Activated CD8-positive, alpha-beta memory T cell treated with anti-CD3 and anti-CD28 coated beads for 36 hours (primary cell): Measurements from ENCODE around the gene LGALSL. TPM values are rescaled to one million over a fixed set of nuclear protein-coding genes. Genes with fewer than 3 reads are reported as not detected.

Experiments used
- CTCF ChIA-PET: fragments of 350-600 bp; sonication (Branson Sonifier 250); formaldehyde crosslinking; loops from one replicate; lab custom pipeline; 2021; ENCODE audit warnings: antibody characterized with exemption; lab: Charles Lee
- POLR2A ChIA-PET: fragments of 350-600 bp; sonication (Branson Sonifier 250); formaldehyde crosslinking; loops from one replicate; lab custom pipeline; 2021; ENCODE audit warnings: antibody characterized with exemption; lab: Charles Lee
- total RNA-seq, 2 experiments: library from RNA; stranded (reverse); gene quantifications; one replicate each; pipeline ENCODE4 v1.2.3, GENCODE V29; 2021

The LGALSL gene
- total RNA-seq, 2 experiments from 2014 or later, result 0.76 to 1.4 TPM

DNA sequence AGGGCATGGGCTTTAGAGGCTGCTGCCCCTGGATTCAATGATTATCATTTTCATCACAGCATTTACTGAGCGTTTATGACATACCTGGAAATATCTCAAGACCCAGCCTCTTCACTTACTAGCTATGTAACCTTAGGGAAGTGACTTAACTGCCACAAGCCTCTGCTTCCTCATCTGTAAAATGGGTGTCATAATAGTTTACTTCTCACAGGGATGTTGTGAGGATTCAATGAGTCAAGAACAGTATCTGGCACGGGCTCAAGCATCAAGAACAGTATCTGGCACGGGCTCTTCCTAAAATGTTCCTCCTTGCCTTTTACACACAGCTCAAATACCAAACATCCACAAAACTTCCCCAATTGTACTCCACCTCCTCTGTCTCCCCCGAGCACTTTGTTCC, 31.4 kb downstream of the LGALSL start:
- CTCF ChIA-PET, result interaction anchor here (1.9 to 2.4 kb wide), 2 partner anchors 13 to 154 kb away, joined by 5 to 9 read pairs; no protein-coding TSS in a partner anchor
- POLR2A ChIA-PET, result no interaction called here

DNA sequence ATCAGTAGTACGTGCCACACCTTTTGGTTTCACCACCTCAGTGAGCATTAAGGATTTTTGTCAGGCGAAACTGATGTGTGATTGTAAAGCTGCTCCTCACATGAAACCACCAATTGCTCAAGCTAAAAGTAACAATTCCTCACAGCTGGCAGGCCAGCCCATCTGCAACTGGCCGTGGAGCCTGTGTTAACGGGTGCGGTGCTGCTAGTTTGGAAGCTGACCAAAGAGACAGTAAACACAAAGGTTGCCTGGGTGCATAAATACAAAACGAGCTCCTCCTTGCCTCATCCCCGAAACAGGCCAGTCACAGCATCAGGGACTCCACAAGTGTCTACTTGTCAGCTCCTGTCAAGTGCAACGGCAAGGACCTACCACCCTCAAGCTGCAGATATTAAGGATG, 32.0 kb downstream of the LGALSL start:
- ChIA-PET POLR2A (no interaction called here), CTCF (interaction anchor here (1.9 to 2.4 kb wide), 2 partner anchors 12 to 155 kb away, joined by 5 to 9 read pairs; no protein-coding TSS in a partner anchor)

DNA sequence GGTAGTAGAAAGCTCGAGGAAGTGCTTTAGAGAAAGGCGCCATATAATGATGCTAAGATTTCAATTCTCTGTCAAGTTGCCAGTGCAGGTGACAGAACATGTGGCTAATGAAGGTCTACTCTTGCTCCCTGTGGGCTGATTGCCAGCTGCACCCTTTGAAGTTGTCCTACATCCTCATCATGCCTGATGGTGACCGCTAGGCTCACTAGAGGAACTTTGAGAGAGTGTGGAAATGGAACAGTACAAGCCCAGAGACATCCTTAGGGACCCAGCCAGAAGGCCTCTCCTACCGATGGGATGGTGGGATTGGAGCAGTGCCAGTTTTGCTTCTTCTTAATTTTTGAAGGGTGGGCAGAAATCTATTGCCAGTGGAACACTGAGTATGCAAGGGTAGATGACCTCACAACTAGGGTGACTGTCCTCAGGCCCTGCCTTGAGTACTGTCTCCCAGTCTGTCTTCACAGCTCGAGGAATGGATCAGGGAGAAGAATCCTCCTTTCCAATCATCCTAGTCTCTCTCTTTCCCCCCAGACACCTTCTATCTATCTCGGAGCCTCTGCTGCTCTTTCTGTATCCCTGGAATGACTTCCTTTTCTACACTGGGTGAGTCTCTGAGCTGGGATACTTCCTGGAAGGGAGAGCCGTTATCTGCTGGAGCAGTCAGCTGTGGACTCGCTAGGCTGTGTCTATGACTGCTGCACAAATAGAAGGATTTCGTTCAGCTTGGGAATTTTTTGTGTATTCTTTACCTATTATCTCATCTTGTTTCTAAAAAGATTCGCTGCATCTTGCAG, 33.5 kb downstream of the LGALSL start:
- CTCF ChIA-PET, result interaction anchor here (0.6 to 4.4 kb wide), 19 partner anchors 8 to 439 kb away, joined by 3 to 87 read pairs (median 4); no protein-coding TSS in a partner anchor
- POLR2A ChIA-PET, result no interaction called here

DNA sequence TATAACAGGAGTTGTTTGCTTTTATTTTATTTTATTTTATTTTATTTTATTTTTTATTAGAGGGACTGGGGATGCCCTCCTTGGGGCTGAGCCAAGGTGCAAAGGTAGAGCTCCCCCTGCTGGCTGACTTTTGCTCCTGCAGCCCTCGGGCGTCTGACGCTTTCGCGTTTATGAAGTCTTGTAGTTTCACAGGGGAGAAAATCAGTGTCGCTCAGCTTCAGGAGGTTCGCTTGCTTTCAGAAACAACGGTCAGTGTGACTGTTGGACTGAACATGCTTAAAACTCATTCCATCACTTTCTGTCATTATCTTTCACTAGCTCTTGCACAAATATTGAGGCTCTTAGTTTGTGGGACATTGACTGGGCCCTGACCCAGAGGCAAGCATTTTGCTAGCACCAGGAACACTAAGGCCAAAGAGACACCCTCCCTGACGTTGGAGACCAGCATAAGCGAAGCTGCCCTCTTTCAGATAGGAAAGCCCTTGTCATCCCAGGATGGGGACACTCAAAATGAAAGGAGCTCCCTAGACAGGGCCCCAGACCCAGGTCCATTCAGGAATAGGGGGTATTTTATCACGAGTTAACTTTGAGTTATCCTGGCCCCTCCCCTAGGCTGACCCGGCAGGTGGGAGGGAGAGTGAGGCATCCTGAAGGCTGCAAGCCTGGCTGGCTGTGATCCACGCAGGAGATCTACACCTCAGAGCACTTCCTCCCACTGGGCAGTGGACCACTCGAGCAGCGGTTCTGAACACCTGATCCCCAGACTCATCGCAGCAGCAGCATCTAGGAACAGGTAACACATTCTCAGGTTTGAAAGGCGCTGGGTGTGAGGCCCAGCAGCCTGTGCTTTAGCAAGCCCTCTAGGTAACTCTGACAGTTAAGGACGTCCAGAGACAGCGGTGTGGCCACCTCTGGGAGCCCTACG, 34.4 kb downstream of the LGALSL start:
- ChIA-PET POLR2A (interaction anchor here (0.5 to 0.6 kb wide), 2 partner anchors 73 to 126 kb away, joined by 3 read pairs; no protein-coding TSS in a partner anchor), CTCF (interaction anchor here (0.6 to 4.4 kb wide), 19 partner anchors 8 to 440 kb away, joined by 3 to 87 read pairs (median 4); no protein-coding TSS in a partner anchor)

DNA sequence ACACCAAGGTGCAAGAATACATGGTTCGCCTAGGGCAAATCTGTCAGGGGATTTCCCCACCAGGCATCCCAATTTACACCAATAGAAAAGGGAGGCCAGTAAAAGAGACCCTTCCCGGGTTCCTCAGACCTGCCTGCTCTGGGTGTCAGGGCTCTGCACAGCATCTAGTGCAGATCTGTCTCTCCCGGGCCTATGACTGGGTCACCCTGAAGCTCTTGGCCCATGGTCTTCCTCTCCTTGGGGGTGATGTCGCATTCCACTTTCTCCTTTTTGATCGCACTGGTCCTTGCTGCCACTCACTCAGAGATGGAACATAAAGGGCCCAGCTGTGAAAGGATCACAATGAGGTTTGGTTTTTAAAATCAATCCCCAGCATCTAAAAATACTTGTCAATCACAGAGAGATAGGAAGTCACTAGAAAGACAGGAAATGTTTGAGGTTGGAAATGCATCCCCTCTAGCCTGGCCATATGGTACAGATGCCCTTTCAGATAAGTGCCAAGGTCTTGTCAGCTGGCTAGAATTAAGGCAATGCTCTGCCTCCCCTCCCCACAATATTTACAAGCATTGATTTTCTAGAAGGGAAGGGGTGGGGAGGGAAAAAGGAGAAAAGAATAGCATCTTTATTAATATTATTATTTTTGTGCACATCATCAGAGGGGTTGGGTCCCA, 35.3 kb downstream of the LGALSL start:
- POLR2A ChIA-PET, result interaction anchor here (0.5 kb wide), 1 partner anchor 125 kb away, joined by 3 read pairs; no protein-coding TSS in a partner anchor
- CTCF ChIA-PET, result interaction anchor here (0.6 to 4.4 kb wide), 2 partner anchors 69 to 159 kb away, joined by 3 to 87 read pairs; no protein-coding TSS in a partner anchor

DNA sequence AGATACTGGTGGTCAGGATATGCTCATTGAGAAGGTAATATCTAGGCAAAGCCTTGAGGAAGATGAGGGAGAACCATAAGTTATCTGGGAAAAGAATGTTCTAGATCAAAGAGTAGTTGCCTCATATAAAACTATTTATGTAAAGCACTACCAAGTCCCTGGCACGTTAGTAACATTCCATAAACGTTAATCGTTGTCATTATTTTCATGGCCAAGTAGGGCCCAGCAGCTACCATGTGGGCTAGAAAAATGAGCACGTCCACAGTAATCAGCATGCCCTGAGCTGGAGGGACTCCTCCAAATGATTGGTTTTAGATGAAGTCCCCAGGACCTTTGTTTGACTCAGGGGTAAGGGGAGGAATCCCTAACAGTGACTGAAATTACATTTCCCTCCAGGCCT, 37.5 kb downstream of the LGALSL start:
- ChIA-PET POLR2A (no interaction called here), CTCF (no interaction called here)

DNA sequence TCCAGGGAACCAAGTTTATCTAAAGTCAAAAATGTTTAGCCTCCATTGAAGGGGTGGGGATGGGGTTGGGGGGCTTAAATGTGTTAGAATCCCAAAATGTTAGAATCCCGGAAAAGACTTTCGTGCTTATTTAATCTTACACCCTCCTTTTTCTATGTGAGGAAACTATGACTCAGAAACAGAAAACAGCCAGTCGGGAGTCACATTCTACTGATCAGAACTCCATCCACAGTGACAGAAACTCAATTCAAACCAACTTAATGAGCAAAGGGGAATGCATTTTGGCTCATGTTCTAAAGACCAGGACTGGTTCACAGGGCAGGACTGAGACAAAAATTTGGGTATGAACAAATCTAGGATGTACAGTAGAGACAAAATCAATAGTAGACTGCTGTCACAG, 38.3 kb downstream of the LGALSL start:
- ChIA-PET CTCF (no interaction called here), POLR2A (no interaction called here)

DNA sequence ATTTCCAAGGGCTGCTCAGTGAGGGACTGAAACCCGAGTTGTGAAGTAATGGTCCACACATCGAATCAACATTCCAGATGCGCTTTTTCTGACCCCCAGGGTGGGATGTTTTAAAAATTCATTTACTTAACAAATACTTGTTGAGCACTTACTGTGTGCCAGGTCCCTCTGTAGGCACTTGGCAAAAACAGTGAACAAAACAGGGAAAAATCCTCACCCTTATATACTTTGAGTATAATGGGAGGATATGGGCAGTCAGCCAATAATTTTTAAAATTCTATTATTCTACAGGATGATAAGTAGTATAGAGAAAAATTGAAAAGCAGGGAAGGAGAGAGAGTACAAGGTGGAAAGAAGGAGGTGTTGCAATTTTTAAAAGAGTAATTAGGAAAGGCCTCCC, 38.9 kb downstream of the LGALSL start:
- POLR2A ChIA-PET, result no interaction called here
- CTCF ChIA-PET, result no interaction called here

DNA sequence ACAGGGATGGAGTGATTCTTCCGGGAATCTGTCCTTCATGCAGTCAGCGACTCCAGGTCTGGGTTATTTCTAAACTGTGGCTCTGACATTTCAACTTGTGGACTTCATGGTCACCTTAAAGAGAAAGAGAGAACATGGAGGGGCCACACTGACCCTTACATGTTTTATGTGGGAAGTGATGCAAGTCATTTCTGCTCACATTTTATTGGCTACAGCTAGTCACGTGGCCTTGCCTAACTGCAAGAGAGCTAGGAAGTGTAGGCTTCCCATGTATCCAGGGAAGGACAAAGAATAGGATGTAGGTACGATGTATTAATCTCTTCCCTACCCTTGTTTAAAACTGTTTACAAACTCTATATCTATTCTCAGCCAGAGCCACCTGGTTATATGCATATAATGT, 39.8 kb downstream of the LGALSL start:
- ChIA-PET CTCF (interaction anchor here (1.0 to 1.4 kb wide), 2 partner anchors 163 to 165 kb away, joined by 3 to 4 read pairs; no protein-coding TSS in a partner anchor), POLR2A (no interaction called here)

DNA sequence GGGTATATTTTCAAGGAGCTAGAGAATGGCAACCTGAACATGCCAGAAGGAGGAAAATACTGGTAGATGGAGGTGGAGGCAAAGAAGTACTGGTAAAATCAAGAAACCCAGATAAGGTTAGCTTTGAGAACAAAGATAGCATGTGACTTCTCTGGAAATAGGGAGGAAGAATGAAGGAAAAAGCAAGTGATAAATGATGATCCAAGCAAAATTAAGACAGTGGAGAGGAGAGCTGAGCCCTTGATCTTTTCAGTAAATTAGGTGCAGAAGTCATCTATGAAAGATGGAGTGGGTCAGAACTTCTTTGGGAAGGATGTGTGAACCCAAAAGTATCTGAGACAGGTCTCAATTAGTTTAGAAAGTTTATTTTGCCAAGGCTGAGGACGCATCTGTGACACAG, 44.5 kb downstream of the LGALSL start:
- ChIA-PET POLR2A (no interaction called here), CTCF (interaction anchor here (1.1 to 1.8 kb wide), 2 partner anchors 11 to 13 kb away, joined by 5 to 9 read pairs; no protein-coding TSS in a partner anchor)

DNA sequence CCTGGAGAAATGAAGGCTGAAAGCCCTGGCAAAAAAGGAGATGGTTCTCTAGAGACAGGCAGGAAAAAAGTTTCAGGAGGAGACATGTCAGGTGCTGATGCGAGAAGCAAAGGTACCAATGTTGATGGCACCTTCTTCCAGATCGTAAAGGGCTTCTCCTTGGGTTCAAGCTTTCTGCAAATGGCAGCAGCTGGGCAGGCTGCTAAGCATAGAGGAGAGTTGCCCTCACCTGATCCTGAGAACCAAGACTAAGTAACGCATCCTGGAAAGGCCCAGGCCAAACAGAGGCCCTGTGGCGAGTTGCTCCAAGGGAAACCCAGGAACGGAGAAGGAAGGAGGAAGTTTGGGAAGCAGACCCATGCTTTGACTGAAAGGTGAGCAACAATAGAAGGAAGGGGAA, 46.6 kb downstream of the LGALSL start:
- POLR2A ChIA-PET, result no interaction called here

DNA sequence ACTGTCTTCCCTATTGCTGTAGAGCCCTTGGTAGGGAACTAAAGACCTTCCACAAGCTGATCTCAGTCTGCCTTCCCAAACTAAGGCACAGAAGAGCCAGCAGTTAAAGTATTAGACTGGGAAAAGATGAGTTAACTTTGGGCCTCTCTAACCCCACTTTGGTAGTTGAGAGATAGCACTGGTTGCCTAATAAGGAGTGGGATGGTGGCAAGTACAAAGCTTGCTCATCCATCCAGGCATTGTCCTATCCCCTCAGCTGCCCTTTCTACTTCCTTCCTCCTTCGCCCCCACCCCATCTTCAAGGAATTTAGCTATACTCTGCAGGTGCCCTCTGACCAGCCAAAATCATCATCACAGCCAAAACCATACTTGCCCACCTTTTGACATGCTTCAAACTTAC, 48.0 kb downstream of the LGALSL start:
- ChIA-PET CTCF (interaction anchor here (0.6 to 1.7 kb wide), 3 partner anchors 14 to 489 kb away, joined by 3 to 8 read pairs (median 3); no protein-coding TSS in a partner anchor), POLR2A (no interaction called here)

More for the DNA sequence above, 46.6 kb downstream of the LGALSL start:
- CTCF ChIA-PET, result interaction anchor here (0.9 kb wide), 1 partner anchor 13 kb away, joined by 5 read pairs; no protein-coding TSS in a partner anchor

DNA sequence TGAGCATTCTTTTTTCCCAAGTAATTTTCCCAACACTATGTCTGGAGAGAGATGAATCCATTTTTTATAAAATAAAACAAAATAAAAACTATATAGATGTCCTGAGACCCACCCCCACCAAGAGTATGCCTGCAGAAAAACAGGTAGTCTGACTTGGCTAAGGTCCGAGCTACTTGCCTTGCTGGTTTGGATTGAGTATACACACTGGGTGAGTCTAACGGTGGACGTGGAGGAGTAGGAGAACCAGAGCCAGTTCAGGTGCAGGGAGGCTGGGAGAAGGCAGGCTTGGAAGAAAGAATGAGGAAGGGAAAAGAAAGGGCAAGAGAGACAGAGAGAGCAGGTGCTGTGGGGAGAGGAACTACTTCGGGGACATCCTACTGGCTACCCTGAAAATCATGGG, 48.9 kb downstream of the LGALSL start:
- ChIA-PET CTCF (no interaction called here), POLR2A (no interaction called here)

DNA sequence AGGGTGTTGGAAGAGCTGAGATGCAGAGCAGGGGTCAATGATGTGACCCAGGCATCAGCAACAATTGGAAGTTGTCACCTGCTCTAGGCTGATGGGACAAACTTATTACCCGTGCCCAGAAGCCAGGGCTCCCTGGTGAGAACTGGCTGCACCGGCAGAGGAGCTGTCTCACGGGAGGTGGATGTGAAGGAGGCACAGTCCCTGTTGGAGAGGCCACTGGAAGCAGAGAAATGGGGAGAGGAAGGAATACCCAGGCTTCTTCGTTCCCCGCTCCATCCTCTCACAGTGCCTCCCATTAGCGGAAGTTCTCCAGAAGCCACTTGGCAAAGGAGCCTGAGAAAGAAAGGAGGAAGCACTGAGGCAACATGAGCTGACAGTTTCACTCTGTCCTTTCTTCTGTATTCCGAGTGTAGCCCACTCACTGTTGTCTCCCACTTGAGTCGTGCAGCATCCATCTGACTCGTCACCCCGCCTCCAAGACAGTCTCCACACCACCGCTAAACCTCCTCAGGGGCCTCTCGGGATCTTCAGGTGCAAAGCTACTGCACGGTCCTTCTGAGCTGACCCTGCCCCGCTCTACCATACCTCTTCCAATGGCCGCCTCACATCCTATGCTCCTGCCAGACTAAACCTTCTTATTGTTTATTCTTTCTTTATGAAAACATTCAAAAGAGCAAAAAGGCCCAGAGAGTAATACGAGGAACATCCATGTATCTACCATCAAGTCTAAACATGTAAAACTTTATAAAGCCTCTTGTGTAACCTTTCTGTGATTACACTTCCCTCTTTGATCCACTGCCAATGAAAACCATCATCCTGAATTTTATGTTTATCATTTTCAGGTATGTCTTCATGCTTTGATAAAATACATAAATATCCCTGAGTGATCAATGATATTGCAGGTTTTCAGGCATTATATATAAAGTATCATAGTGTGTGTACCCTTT, 51.1 kb downstream of the LGALSL start:
- ChIA-PET CTCF (interaction anchor here (0.9 kb wide), 1 partner anchor 18 kb away, joined by 3 read pairs; no protein-coding TSS in a partner anchor), POLR2A (no interaction called here)

DNA sequence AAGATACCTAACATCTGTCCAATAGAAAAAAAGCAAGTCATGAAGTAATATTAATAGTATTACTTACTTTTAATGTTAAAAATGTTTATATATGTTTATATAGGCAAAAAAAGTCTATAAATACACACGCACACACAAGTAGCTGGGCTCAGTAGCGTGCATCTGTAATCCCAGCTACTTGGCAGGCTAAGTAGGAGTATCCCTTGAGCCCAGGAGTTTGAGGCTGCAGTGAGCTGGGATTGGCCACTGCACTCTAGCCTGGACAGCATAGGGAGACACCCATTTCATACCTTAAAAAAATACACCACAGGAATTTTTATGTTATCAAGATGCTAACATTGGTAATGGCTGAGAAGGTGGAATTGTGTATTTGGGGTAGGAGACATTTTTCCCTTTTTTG, 52.7 kb downstream of the LGALSL start:
- ChIA-PET CTCF (no interaction called here), POLR2A (no interaction called here)
